GM12864 (cell line): ENCODE measurements around the gene DLGAP1.

Experiments
- DNase-seq: peaks from one replicate; pipeline ENCODE4 v3.0.0-alpha.2; 2011; ENCODE audit warnings: low read depth
- H3K4me3 ChIP-seq: 2 replicates; pipeline ENCODE4 v1.5.1; 2011; ENCODE audit warnings: mild to moderate bottlenecking, low read depth, low read length, control low read depth
- CTCF ChIP-seq: IDR thresholded peaks from 2 replicates; pipeline ENCODE4 v1.5.1; 2011; ENCODE audit warnings: low read depth, mild to moderate bottlenecking, moderate library complexity, low read length, control low read depth, inconsistent platforms; ENCODE audit errors: missing control alignments

The DLGAP1 gene

GRCh38 chr18:4084382-4084900 is 370.7 kb downstream of the DLGAP1 start:
- no peak overlapping the region for H3K4me3 ChIP-seq
- DNase-seq = no peak
- TF ChIP-seq CTCF = no peak

- H3K4me3 ChIP-seq = no peak overlapping the region
- DNase-seq = no peak
- TF ChIP-seq CTCF = no peak
These were observed 376.9 kb downstream of the DLGAP1 start for GRCh38 chr18:4078246-4078645.

GRCh38 chr18:4077721-4078120 is 377.4 kb downstream of the DLGAP1 start:
- DNase-seq = no peak
- no peak overlapping the region for H3K4me3 ChIP-seq
- no peak for TF ChIP-seq CTCF

GRCh38 chr18:4077204-4077603 is 377.9 kb downstream of the DLGAP1 start:
- DNase-seq = no peak
- no peak for TF ChIP-seq CTCF
- H3K4me3 ChIP-seq = no peak overlapping the region

- no peak for TF ChIP-seq CTCF
- no peak overlapping the region for H3K4me3 ChIP-seq
- no peak for DNase-seq
These were observed 380.5 kb downstream of the DLGAP1 start for GRCh38 chr18:4074647-4075046.

GRCh38 chr18:4069183-4069582 is 385.9 kb downstream of the DLGAP1 start:
- TF ChIP-seq CTCF = no peak
- no peak for DNase-seq

GRCh38 chr18:4068552-4069158 is 386.5 kb downstream of the DLGAP1 start:
- H3K4me3 ChIP-seq = no peak overlapping the region
- peak; percentile 5 for DNase-seq
- TF ChIP-seq CTCF = peak; percentile 78

More at GRCh38 chr18:4069183-4069582, 385.9 kb downstream of the DLGAP1 start:
- H3K4me3 ChIP-seq = no peak overlapping the region
